Osteocyte (in vitro differentiated cells): ENCODE measurements around the gene SSBP2. TPM values are rescaled to one million over a fixed set of nuclear protein-coding genes. Genes with fewer than 3 reads are reported as not detected.

Source experiments
- DNase-seq: peaks from one replicate; pipeline ENCODE4 v3.0.0; 2021; ENCODE audit warnings: mixed read lengths; ENCODE audit not compliant: unreplicated experiment; ENCODE audit errors: extremely low spot score
- H3K27ac Mint-ChIP-seq: one replicate; pipeline ENCODE4 v1.8.0; 2021; ENCODE audit warnings: mild to moderate bottlenecking, mixed read lengths; ENCODE audit not compliant: unreplicated experiment
- H3K27me3 Mint-ChIP-seq: one replicate; pipeline ENCODE4 v1.8.0; 2021; ENCODE audit warnings: mixed read lengths; ENCODE audit not compliant: unreplicated experiment
- H3K36me3 Mint-ChIP-seq: one replicate; pipeline ENCODE4 v1.8.0; 2021; ENCODE audit warnings: mixed read lengths; ENCODE audit not compliant: unreplicated experiment
- H3K4me1 Mint-ChIP-seq: one replicate; pipeline ENCODE4 v1.8.0; 2021; ENCODE audit warnings: mixed read lengths; ENCODE audit not compliant: unreplicated experiment
- H3K4me3 Mint-ChIP-seq: one replicate; pipeline ENCODE4 v1.8.0; 2021; ENCODE audit warnings: mild to moderate bottlenecking, moderate library complexity, mixed read lengths; ENCODE audit not compliant: unreplicated experiment
- H3K9me3 Mint-ChIP-seq: one replicate; pipeline ENCODE4 v1.8.0; 2021; ENCODE audit warnings: mixed read lengths; ENCODE audit not compliant: unreplicated experiment
- CTCF ChIP-seq: fragments of 200-600 bp; sonication (generic); IDR thresholded peaks from 2 replicates; pipeline ENCODE4 v1.5.0; 2021; ENCODE audit warnings: antibody characterized with exemption, mild to moderate bottlenecking, moderate library complexity
- total RNA-seq: library from RNA; stranded (reverse); gene quantifications from 2 replicates; pipeline ENCODE4 v1.2.1, GENCODE V29; 2021

SSBP2 gene
- total RNA-seq, 1 donor from 2014 or later = 62.1 TPM

- H3K27me3 Mint-ChIP-seq = no peaks in the 10 kb centered on the region
Measured at GRCh38 chr5:81783401-81783800, 32.5 kb upstream of the SSBP2 start.

GRCh38 chr5:81782811-81783210, 31.9 kb upstream of the SSBP2 start:
- Mint-ChIP-seq H3K27me3 (no peaks in the 10 kb centered on the region), H3K4me1 (peaks cover 38% of the 10 kb centered on the region), H3K27ac (no peak overlapping the region), H3K9me3 (no peaks in the 10 kb centered on the region), H3K4me3 (no peak overlapping the region), H3K36me3 (no peaks in the 10 kb centered on the region)
- TF ChIP-seq CTCF = no peak
- no peak for DNase-seq

More at GRCh38 chr5:81783401-81783800, 32.5 kb upstream of the SSBP2 start:
- no peaks in the 10 kb centered on the region for H3K36me3 Mint-ChIP-seq
- H3K4me3 Mint-ChIP-seq = no peak overlapping the region
- no peaks in the 10 kb centered on the region for H3K9me3 Mint-ChIP-seq
- peaks cover 41% of the 10 kb centered on the region for H3K4me1 Mint-ChIP-seq
- no peak overlapping the region for H3K27ac Mint-ChIP-seq
- DNase-seq = no peak
- no peak for TF ChIP-seq CTCF

GRCh38 chr5:81779916-81780266, 29.0 kb upstream of the SSBP2 start:
- no peak for TF ChIP-seq CTCF
- Mint-ChIP-seq H3K27ac (peak overlapping the region; percentile 96), H3K4me1 (peaks cover 26% of the 10 kb centered on the region), H3K4me3 (no peak overlapping the region), H3K27me3 (no peaks in the 10 kb centered on the region), H3K9me3 (no peaks in the 10 kb centered on the region), H3K36me3 (no peaks in the 10 kb centered on the region)
- no peak for DNase-seq

- DNase-seq = no peak
- peaks cover 26% of the 10 kb centered on the region for H3K4me1 Mint-ChIP-seq
- H3K27me3 Mint-ChIP-seq = no peaks in the 10 kb centered on the region
- no peaks in the 10 kb centered on the region for H3K36me3 Mint-ChIP-seq
- H3K9me3 Mint-ChIP-seq = no peaks in the 10 kb centered on the region
- H3K4me3 Mint-ChIP-seq = peak overlapping the region; percentile 64
- TF ChIP-seq CTCF = no peak
- peak overlapping the region; percentile 96 for H3K27ac Mint-ChIP-seq
Measured at GRCh38 chr5:81779125-81779915, 28.4 kb upstream of the SSBP2 start.

- peak overlapping the region; percentile 64 for H3K4me3 Mint-ChIP-seq
- H3K36me3 Mint-ChIP-seq = no peaks in the 10 kb centered on the region
- peaks cover 28% of the 10 kb centered on the region for H3K4me1 Mint-ChIP-seq
- no peak for DNase-seq
- peak overlapping the region; percentile 96 for H3K27ac Mint-ChIP-seq
- no peak for TF ChIP-seq CTCF
- no peaks in the 10 kb centered on the region for H3K27me3 Mint-ChIP-seq
- H3K9me3 Mint-ChIP-seq = no peaks in the 10 kb centered on the region
Measured at GRCh38 chr5:81778642-81779041, 27.7 kb upstream of the SSBP2 start.
